ENCODE measurements around the gene IL1RAPL1. TPM values are rescaled to one million over a fixed set of nuclear protein-coding genes. Genes with fewer than 3 reads are reported as not detected.

IL1RAPL1 gene
- total and polyA plus RNA-seq, 9 of the 15 experiments (the other 6 are each of a cell fraction or from before 2014, with no cell fraction given): 0.04 to 0.07 (median 0.04) TPM; not detected in 6

GRCh38 chrX:29834764-29835163 is 1247.5 kb downstream of the IL1RAPL1 start:
- no peaks in the 10 kb centered on the region for H4K20me1 ChIP-seq (replicated peaks; ENCODE audit: control insufficient read depth, insufficient read depth, low read length)
- intact Hi-C loops (cut with micrococcal nuclease) (no loop called here), in situ Hi-C loops (cut with MboI) (no loop called here)
- no peaks in the 10 kb centered on the region for H3K79me2 ChIP-seq (ENCODE audit: control insufficient read depth, insufficient read depth, low read length)
- no peaks in the 10 kb centered on the region for H3K9me3 ChIP-seq (replicated peaks; ENCODE audit: control insufficient read depth, insufficient read depth, low read depth, low read length)
- no peak for TF ChIP-seq THRB (CRISPR knock-in tag; conservative IDR thresholded peaks at IDR 0.05)
- no peak for TF ChIP-seq MBD1 (CRISPR knock-in tag; IDR thresholded peaks at IDR 0.05)
- no peak for TF ChIP-seq SMAD4 (CRISPR knock-in tag; conservative IDR thresholded peaks at IDR 0.05)
- TF ChIP-seq NR4A1 (CRISPR knock-in tag; IDR thresholded peaks at IDR 0.05): no peak
- no peak for TF ChIP-seq NR4A1 (tag; IDR thresholded peaks at IDR 0.05)
- no peak for TF ChIP-seq ZNF23 (CRISPR knock-in tag; IDR thresholded peaks at IDR 0.05)
- no peak for TF ChIP-seq CTCFL (IDR thresholded peaks at IDR 0.05; ENCODE audit: borderline replicate concordance, insufficient read depth, low read depth, low read length, poor library complexity, severe bottlenecking)
- TF ChIP-seq NCOA1 (IDR thresholded peaks at IDR 0.05; ENCODE audit: low read depth): no peak
- no peak for TF ChIP-seq MTF1 (CRISPR knock-in tag; IDR thresholded peaks at IDR 0.05; ENCODE audit: borderline replicate concordance)
- TF ChIP-seq MEIS2 (IDR thresholded peaks at IDR 0.05; ENCODE audit: partially characterized antibody): no peak
- POLR2A ChIA-PET: no interaction called here
- no peak for ATAC-seq
- no peaks in the 10 kb centered on the region for H3K27me3 ChIP-seq (ENCODE audit: control insufficient read depth in 2 of 2, insufficient read depth in 2 of 2, low read length in 2 of 2)
- no peak overlapping the region for H3K9ac ChIP-seq (ENCODE audit: insufficient read depth in 1 of 2, low read depth in 2 of 2, low read length in 2 of 2)
- no peaks in the 10 kb centered on the region for H3K4me1 ChIP-seq (replicated peaks in 1 of 2; ENCODE audit: control insufficient read depth in 2 of 2, insufficient read depth in 2 of 2, low read length in 2 of 2)
- no peak overlapping the region for H3K4me3 ChIP-seq
- no peak overlapping the region for H2AFZ ChIP-seq (ENCODE audit: low read depth, low read length)
- no peak for DNase-seq (ENCODE audit: extremely low read depth in 1 of 4, low spot score in 3 of 4)
- no peaks in the 10 kb centered on the region for H3K9me1 ChIP-seq (ENCODE audit: control insufficient read depth, insufficient read depth, low read length)
- CTCF ChIA-PET (ENCODE audit: low intra/inter-chr PET ratio): no interaction called here
- no peak overlapping the region for H3K4me2 ChIP-seq (ENCODE audit: insufficient read depth, low read length)
- FAIRE-seq: no peak
- BruUV-seq (replicated peaks): no TSS peak
- no peaks in the 10 kb centered on the region for H3K36me3 ChIP-seq (ENCODE audit: control insufficient read depth, insufficient read depth, low read length)
- no peak overlapping the region for H3K27ac ChIP-seq (ENCODE audit: extremely low read depth, low read depth, low read length)

Measured in K562 (cell line).